Keratinocyte (primary cell): ENCODE results near the gene ZSWIM6. TPM values are rescaled to one million over a fixed set of nuclear protein-coding genes. Genes with fewer than 3 reads are reported as not detected.

Experiments
- DNase-seq: peaks from one replicate; pipeline ENCODE4 v3.0.0-alpha.2; 2011; ENCODE audit warnings: low read depth, missing footprints, low spot score
- FAIRE-seq: peaks from 2 replicates; lab custom pipeline; 2011; peaks lifted over from hg19 to GRCh38; lab: Jason Lieb, UNC
- H2AFZ ChIP-seq: 2 replicates; pipeline ENCODE4 v1.6.0; 2012; ENCODE audit warnings: low read length, control low read depth, inconsistent platforms; ENCODE audit not compliant: control insufficient read depth
- H3K27ac ChIP-seq: 2 replicates; pipeline ENCODE4 v1.5.1; 2011; ENCODE audit warnings: low read length; ENCODE audit not compliant: control insufficient read depth, insufficient read depth
- H3K27me3 ChIP-seq: 3 replicates; pipeline ENCODE4 v1.6.0; 2011; ENCODE audit warnings: low read length; ENCODE audit not compliant: control insufficient read depth, insufficient read depth; ENCODE audit errors: extremely low read depth
- H3K36me3 ChIP-seq, 2 experiments: 2 replicates in 1 of 2; 3 replicates in 1 of 2; pipeline ENCODE4 v1.5.1; 2011; ENCODE audit warnings: low read length in 2 of 2, mild to moderate bottlenecking in 1 of 2; ENCODE audit not compliant: control insufficient read depth in 2 of 2, insufficient read depth in 2 of 2; ENCODE audit errors: extremely low read depth in 1 of 2
- H3K4me1 ChIP-seq: 3 replicates; pipeline ENCODE4 v1.5.1; 2011; ENCODE audit warnings: low read length; ENCODE audit not compliant: control insufficient read depth, insufficient read depth; ENCODE audit errors: extremely low read depth
- H3K4me2 ChIP-seq: 3 replicates; pipeline ENCODE4 v1.6.0; 2011; ENCODE audit warnings: low read depth, low read length; ENCODE audit not compliant: control insufficient read depth, insufficient read depth; ENCODE audit errors: extremely low read depth
- H3K4me3 ChIP-seq, 3 experiments: fragments of 200-600 bp in 1 of 3; sonication (generic) in 1 of 3; 2 replicates in 2 of 3; 3 replicates in 1 of 3; pipeline ENCODE4 v1.5.1; 2011 to 2016; ENCODE audit warnings: low read length in 3 of 3, mild to moderate bottlenecking in 3 of 3, control low read depth in 2 of 3, inconsistent platforms in 1 of 3, low read depth in 1 of 3, mixed read lengths in 1 of 3, mixed run types in 1 of 3, moderate library complexity in 1 of 3; ENCODE audit not compliant: control insufficient read depth in 2 of 3, insufficient read depth in 2 of 3; ENCODE audit errors: extremely low read depth in 1 of 3
- H3K79me2 ChIP-seq: 2 replicates; pipeline ENCODE4 v1.6.0; 2012; ENCODE audit warnings: low read length; ENCODE audit not compliant: control insufficient read depth, insufficient read depth
- H3K9ac ChIP-seq: 3 replicates; pipeline ENCODE4 v1.6.0; 2011; ENCODE audit warnings: low read length; ENCODE audit not compliant: control insufficient read depth, insufficient read depth; ENCODE audit errors: extremely low read depth
- H3K9me1 ChIP-seq: 3 replicates; pipeline ENCODE4 v1.6.0; 2011; ENCODE audit warnings: low read length; ENCODE audit not compliant: control insufficient read depth, insufficient read depth; ENCODE audit errors: extremely low read depth
- H3K9me3 ChIP-seq: 2 replicates; pipeline ENCODE4 v1.5.1; 2012; ENCODE audit warnings: low read depth, low read length; ENCODE audit not compliant: control insufficient read depth
- H4K20me1 ChIP-seq: 3 replicates; pipeline ENCODE4 v1.6.0; 2011; ENCODE audit warnings: low read length; ENCODE audit not compliant: control insufficient read depth, insufficient read depth; ENCODE audit errors: extremely low read depth
- CTCF ChIP-seq, 3 experiments: IDR thresholded peaks in 1 of 3; conservative IDR thresholded peaks in 1 of 3; optimal IDR thresholded peaks in 1 of 3; 2 replicates in 2 of 3; 3 replicates in 1 of 3; pipeline versions ENCODE3 to v1.5.1; 2011; ENCODE audit warnings: low read length in 3 of 3, mild to moderate bottlenecking in 3 of 3, moderate library complexity in 2 of 3, control low read depth in 1 of 3, inconsistent platforms in 1 of 3; ENCODE audit not compliant: insufficient read depth in 2 of 3; ENCODE audit errors: extremely low read depth in 1 of 3
- EZH2 ChIP-seq: IDR thresholded peaks from one replicate; pipeline ENCODE4 v1.6.1; 2012; ENCODE audit warnings: inconsistent platforms, mild to moderate bottlenecking, low read length, moderate library complexity
- dilution Hi-C: fragments of 300-500 bp; cut with MboI; formaldehyde crosslinking; loops from one replicate; pipeline ENCODE4 v1.7.0; 2020; ENCODE audit warnings: low sequenced_read_pairs; ENCODE audit not compliant: extremely low pct_ligation_motif_present
- polyA plus RNA-seq, 5 experiments: library from polyadenylated mRNA; depleted of rRNA in 3 of 5; stranded (reverse) in 3 of 5; stranded (forward) in 1 of 5; unstranded in 1 of 5; fragments of >200 nt; gene quantifications; 1 replicate in 1 of 5; 2 replicates in 3 of 5; 3 replicates in 1 of 5; pipeline versions ENCODE4 v1.2.1 to v1.2.3, GENCODE V29; 2011 to 2012; ENCODE audit warnings: missing spikeins in 2 of 5, low read depth in 1 of 5, low replicate concordance in 1 of 5

The ZSWIM6 gene
- polyA plus RNA-seq, 1 donor (not counting 4 experiments of a cell fraction or from before 2014, with no cell fraction given), result 9.9 TPM

GRCh38 chr5:61466017-61466416, 134.0 kb downstream of the ZSWIM6 start:
- no peak for FAIRE-seq
- TF ChIP-seq CTCF (optimal IDR thresholded peaks at IDR 0.05 in 1 of 3, IDR thresholded peaks at IDR 0.05 in 1 of 3, conservative IDR thresholded peaks at IDR 0.05 in 1 of 3; ENCODE audit: extremely low read depth in 1 of 3, insufficient read depth in 2 of 3, low read length in 3 of 3) (no peak), EZH2 (no peak)
- no peak overlapping the region for H3K4me2 ChIP-seq
- no peaks in the 10 kb centered on the region for H4K20me1 ChIP-seq
- DNase-seq, result no peak
- no peak overlapping the region for H3K4me3 ChIP-seq
- H3K36me3 ChIP-seq, result no peaks in the 10 kb centered on the region
- H3K4me1 ChIP-seq, result peaks cover 3% of the 10 kb centered on the region
- dilution Hi-C loops, result no loop called here
- H3K9me1 ChIP-seq, result no peaks in the 10 kb centered on the region
- H3K9me3 ChIP-seq, result no peaks in the 10 kb centered on the region
- no peak overlapping the region for H2AFZ ChIP-seq
- no peak overlapping the region for H3K9ac ChIP-seq
- no peak overlapping the region for H3K27ac ChIP-seq
- no peaks in the 10 kb centered on the region for H3K27me3 ChIP-seq
- peaks cover 28% of the 10 kb centered on the region for H3K79me2 ChIP-seq

GRCh38 chr5:61467766-61468482, 135.9 kb downstream of the ZSWIM6 start:
- no peak overlapping the region for H3K4me3 ChIP-seq
- H4K20me1 ChIP-seq, result no peaks in the 10 kb centered on the region
- H3K9ac ChIP-seq, result no peak overlapping the region
- no peaks in the 10 kb centered on the region for H3K36me3 ChIP-seq
- peaks cover 33% of the 10 kb centered on the region for H3K79me2 ChIP-seq
- no peak for DNase-seq
- FAIRE-seq, result no peak
- H2AFZ ChIP-seq, result no peak overlapping the region
- dilution Hi-C loops, result no loop called here
- no peaks in the 10 kb centered on the region for H3K9me3 ChIP-seq
- no peaks in the 10 kb centered on the region for H3K9me1 ChIP-seq
- peaks cover 3% of the 10 kb centered on the region for H3K4me1 ChIP-seq
- H3K27me3 ChIP-seq, result no peaks in the 10 kb centered on the region
- TF ChIP-seq CTCF (optimal IDR thresholded peaks at IDR 0.05 in 1 of 3, IDR thresholded peaks at IDR 0.05 in 1 of 3, conservative IDR thresholded peaks at IDR 0.05 in 1 of 3; ENCODE audit: extremely low read depth in 1 of 3, insufficient read depth in 2 of 3, low read length in 3 of 3) (no peak), EZH2 (no peak)
- H3K4me2 ChIP-seq, result no peak overlapping the region
- no peak overlapping the region for H3K27ac ChIP-seq
